Measurements from ENCODE around the gene ZCCHC7.

- TF ChIP-seq CTCF (conservative IDR thresholded peaks at IDR 0.05 in 1 of 2, IDR thresholded peaks at IDR 0.05 in 1 of 2; ENCODE audit: extremely low read depth in 1 of 2, insufficient read depth in 1 of 2, low read depth in 1 of 2, low read length in 2 of 2) (no peak), EZH2 (IDR thresholded peaks at IDR 0.05; ENCODE audit: borderline replicate concordance, low read length) (no peak)
Measured at GRCh38 chr9:37238122-37238521, 117.7 kb downstream of the ZCCHC7 start.

All from mammary epithelial cell (primary cell).